Astrocyte (in vitro differentiated cells and primary cell): ENCODE results near the gene PCSK5.

Source experiments
- CTCF ChIP-seq: IDR thresholded peaks from 2 replicates; pipeline ENCODE4 v1.5.1; 2011; ENCODE audit warnings: low read depth, mild to moderate bottlenecking, inconsistent platforms, low read length, moderate library complexity; ENCODE audit not compliant: insufficient read depth
- EZH2 ChIP-seq: IDR thresholded peaks from 2 replicates; pipeline ENCODE4 v1.6.1; 2012; ENCODE audit warnings: mild to moderate bottlenecking, low read length, inconsistent platforms; ENCODE audit not compliant: insufficient read depth

- TF ChIP-seq CTCF (no peak), EZH2 (no peak)
Measured at GRCh38 chr9:76297721-76298239, 407.3 kb downstream of the PCSK5 start.
